Measurements from ENCODE around the gene UQCC5.

GRCh38 chr3:52537726-52538421, 1.5 kb downstream of the UQCC5 start:
- TF ChIP-seq, protein P1, sequence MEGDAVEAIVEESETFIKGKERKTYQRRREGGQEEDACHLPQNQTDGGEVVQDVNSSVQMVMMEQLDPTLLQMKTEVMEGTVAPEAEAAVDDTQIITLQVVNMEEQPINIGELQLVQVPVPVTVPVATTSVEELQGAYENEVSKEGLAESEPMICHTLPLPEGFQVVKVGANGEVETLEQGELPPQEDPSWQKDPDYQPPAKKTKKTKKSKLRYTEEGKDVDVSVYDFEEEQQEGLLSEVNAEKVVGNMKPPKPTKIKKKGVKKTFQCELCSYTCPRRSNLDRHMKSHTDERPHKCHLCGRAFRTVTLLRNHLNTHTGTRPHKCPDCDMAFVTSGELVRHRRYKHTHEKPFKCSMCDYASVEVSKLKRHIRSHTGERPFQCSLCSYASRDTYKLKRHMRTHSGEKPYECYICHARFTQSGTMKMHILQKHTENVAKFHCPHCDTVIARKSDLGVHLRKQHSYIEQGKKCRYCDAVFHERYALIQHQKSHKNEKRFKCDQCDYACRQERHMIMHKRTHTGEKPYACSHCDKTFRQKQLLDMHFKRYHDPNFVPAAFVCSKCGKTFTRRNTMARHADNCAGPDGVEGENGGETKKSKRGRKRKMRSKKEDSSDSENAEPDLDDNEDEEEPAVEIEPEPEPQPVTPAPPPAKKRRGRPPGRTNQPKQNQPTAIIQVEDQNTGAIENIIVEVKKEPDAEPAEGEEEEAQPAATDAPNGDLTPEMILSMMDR (IDR thresholded peaks at IDR 0.05), result no peak
- no peak for TF ChIP-seq POLR2AphosphoS5 (IDR thresholded peaks at IDR 0.05)

Measured in prostate gland (tissue), 2 donors.